HG03521 (cell line): ENCODE results near the gene ZMIZ1.

Source experiments
- ATAC-seq: cut with Tn5 transposase; IDR thresholded peaks from one replicate; pipeline ENCODE4 v1.9.1; 2021; ENCODE audit warnings: mild to moderate bottlenecking, moderate library complexity; ENCODE audit not compliant: unreplicated experiment

ZMIZ1 gene

DNA sequence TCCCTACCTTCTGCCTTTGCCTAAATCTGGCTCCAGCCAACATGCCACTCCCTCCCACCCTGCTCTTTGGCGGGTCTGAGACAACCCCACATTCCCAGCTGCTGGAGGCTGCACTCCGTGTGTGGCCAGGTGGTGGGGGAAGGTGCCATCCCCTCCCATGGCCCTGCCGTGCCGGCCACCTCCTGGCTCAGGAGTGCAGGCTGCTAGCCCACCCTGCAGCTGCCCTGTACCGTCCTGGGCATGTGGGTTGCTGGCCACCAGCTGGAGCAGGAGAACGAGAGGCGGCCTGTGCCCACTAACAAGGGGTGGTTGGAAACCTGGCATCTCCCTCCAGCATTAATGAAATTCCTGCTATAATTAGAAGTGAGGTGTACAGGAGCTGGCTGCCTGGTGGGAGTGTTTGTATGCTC lies 97.6 kb downstream of the ZMIZ1 start:
- no peak for ATAC-seq

DNA sequence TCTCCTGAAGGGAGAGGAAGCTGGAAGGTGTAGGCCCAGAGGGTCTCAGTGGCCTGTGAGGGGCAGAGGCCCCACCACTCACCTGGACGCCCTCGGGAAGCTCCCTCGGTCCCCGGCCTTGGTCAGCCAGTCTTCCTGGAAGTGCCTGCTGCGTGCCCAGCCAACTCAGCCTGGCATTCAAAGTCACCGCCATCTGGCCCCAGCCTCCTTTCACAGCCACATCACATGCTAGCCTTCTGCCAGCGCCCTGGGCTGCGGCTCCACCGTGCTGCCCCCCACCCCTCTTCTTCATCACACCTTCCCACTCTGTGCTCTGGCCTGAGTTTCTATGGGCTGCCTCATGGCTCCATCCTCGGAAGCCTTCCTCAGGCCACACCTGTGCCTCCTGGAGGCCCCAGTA lies 98.0 kb downstream of the ZMIZ1 start:
- no peak for ATAC-seq

DNA sequence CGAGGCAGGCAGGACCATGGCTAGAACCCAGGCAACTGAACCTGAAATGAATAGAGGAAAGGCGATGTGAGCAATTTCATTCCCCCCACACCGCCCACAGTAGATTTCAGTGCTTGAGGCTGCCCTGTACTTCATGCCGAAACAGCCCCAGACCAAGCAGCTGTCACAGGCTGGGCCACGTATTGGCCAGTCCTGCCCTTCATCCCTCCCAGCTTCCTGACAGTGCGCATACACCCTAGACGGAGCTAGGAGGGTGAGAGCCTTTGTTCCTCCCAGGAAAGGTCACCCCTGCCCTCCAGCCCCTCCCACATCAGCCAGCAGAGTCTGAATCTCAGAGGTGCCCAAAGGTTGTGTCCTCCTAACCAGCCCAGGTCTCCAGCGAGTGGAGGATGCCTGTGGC lies 98.8 kb downstream of the ZMIZ1 start:
- ATAC-seq, result no peak

DNA sequence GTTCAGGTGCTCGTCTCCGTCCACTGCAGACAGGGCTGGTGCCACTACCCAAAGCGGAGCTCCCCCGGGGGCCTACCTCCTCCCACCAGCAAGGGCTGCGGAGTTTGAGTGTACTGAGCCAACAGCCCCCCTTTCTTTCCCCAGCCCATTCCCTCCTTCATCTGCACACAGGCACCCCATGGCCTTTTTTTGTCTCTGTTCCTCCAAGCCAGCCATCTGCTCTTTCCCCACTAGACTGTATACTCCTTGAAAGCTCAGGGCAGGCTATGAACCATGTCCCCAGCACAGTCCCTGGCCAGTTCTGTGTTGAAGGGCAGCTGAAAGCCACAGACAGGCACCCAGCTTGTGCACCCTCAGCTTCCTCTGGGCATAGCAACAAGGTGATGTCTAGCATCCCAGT lies 99.4 kb downstream of the ZMIZ1 start:
- ATAC-seq, result no peak

DNA sequence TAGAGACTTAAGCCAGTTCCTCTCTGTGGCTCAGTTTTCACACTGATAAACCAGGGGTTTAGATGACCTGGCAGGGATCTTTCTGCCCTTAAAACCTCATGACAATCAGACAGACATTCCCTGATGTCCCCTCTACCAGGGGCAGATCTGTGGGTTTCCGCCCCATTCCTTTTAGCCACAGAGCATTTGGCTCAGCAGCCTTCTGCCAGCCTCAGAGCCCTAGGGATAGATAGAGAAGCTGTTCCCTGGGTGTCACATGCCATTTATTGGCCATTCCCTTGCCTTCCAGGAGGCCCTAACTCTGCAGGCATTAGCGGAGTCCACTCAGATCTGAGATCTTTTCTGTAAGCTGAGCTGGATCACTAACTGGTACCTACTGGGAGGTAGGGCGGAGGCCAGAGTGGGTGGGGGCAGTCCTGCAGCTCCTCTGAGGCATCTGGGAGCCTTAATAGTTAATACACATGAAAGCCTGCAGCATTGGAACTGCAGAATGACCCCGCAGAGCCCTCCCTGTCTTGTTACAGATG lies 101.5 kb downstream of the ZMIZ1 start:
- ATAC-seq, result no peak

DNA sequence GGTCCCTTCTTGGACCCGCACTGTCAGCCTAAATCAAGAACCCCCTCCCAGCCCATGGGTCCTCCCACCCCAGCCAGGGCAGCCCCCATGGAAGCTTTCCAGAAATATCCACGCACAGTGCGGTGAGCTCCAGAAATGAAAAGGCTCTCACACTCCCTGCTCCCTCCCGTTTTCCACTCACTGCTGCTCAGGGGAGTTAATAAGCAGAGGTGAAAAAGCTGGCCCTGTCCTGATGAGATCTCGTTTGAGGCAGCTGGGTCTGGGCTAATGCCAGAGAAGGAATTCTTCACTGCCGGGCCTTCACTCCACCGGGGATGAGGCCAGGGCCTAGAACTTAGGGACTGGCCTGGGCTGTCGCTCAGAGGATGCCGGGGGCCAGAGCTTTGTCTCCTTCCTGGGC lies 102.2 kb downstream of the ZMIZ1 start:
- ATAC-seq, result no peak

DNA sequence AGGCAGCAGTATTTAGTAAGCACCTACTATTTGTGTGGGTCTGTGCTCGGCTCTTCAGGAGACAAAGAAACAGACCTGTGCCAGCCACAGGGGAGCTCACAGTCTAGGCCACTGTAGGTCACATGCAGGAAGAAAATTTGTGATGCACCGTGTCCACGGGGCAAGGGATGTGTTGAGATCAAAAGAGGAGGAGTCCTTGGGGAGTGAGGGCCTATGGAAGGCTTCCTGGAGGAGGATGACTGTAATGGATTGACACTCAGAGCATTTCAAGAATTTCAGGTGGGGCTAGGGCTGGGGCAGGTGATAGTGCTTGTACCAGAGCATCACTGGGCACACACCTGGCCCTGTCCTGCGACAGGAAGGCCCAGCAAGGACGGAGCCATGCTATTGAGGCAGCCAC lies 102.7 kb downstream of the ZMIZ1 start:
- no peak for ATAC-seq

DNA sequence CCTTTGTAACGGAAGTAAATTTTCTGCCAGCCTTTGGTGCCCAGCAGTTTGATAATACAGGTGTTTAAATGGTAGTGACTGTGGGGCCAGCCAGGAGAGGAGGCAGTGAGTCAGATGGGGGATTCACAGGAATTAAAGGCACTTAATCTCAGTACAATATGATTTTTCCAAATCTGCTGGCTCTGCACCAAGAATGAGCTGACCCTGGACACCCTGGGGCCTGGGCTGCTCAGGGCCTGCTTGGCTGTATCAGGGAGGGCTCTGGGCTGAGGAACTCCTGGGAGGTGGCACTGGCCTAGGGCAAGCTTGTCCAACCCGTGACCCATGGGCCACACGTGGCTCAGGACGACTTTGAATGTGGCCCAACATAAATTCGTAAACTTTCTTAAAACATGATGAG lies 104.1 kb downstream of the ZMIZ1 start:
- no peak for ATAC-seq

DNA sequence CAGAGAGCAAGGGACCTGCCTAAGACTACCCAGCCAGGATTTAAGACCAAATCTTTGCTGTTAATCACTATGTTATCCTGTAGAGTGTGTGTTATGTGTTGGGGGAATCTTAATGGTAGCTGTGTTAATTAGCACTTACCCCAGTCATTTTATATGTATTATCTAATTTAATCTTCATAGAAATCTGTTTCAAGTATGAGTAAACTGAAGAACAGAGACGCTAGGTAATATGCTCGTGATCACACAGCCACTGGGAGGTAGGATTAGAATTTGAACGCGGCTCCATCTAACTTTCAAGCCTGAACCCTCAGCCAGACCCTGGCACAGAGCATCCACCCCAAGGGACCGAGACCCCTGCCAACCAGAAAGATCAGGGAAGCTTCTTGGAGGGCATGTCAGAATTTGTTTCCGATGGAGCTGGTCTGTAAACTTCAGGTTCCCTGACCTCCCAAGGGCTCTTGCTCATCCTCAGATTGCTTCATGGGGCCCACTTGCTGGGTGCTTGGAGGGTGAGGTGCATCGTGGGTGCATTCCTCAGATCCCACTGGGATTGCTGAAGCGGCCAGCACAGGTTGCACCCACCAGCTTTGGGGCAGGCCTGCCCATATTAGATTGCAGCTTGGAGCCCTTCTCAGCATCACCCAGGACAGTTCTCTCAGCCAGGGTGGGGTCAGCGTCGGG lies 105.0 kb downstream of the ZMIZ1 start:
- no peak for ATAC-seq

DNA sequence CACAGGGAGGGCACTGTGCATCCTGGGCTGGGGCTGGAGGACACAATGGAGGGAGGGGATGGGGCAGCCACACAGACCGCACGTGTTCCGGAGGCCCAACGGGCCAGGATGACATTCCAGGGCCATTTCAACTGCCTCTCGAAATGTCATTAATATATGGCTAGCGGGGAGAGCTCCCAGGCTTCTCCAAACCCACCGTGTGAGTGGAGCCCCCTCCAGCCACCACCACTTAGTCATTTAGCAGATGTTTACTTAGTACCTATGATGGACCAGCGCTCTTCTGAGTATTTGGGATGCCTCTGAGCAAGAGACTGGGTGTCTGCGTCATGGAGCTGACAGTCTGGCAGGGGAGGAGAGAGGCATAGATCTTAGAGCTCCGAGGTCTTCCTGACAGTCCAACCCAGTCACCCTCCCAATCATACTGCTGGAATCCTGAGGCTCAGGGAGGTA lies 107.3 kb downstream of the ZMIZ1 start:
- ATAC-seq, result no peak

DNA sequence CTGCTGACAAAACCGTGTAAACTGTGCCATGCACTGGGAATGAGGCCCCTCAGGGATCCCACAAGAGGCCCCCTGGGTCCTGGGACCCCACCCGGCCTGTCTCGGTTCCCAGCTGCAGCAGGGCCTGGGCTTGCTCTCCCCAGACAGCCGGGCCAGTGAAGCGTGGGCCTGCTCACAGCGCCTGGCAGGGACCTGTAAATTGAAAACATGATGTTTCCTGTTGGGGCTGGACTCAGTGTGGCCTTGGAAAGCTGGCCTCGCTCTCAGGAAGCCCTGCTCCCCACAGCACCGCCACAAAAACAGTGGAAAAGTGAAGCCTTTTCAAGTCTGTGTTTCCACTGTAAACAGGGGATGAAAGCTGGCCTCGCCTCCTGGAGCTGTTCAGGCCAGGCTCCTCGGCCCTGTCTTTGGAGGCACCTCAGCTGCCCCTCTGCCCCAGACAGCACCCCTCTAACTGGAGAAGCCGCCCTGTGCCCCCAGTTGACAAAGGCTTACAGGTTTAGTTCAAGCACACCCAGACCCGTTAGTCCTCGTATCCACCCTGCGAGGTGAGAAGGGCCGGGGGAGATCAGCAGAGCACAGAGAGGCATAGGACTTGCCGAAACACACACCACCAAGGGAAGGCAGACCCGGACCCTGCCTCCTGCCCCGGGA lies 108.3 kb downstream of the ZMIZ1 start:
- no peak for ATAC-seq

DNA sequence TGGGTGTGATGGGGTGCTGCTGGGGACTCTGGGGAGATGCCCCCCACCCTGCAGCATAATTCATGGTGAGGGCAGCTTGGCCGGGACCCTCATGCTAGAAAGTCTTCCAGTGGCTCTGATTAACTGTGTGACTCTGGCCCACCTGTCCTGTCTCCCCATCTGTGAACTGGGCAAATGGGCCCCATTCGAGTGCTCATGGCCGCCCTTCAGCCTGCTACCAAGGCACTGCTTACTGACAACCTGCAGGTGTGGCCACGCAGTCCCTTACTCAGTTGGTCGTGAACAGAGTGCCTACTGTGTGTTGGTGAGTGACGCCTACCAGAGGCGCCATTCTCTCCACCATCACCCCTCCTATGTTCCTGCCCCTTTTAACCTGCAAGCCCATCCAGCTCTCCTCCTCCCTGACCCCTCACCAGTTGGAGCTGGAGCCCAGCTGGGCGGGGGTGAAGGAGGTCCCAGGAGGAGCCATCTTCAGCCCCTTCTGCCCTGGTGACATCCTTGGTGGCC lies 109.4 kb downstream of the ZMIZ1 start:
- ATAC-seq, result no peak

DNA sequence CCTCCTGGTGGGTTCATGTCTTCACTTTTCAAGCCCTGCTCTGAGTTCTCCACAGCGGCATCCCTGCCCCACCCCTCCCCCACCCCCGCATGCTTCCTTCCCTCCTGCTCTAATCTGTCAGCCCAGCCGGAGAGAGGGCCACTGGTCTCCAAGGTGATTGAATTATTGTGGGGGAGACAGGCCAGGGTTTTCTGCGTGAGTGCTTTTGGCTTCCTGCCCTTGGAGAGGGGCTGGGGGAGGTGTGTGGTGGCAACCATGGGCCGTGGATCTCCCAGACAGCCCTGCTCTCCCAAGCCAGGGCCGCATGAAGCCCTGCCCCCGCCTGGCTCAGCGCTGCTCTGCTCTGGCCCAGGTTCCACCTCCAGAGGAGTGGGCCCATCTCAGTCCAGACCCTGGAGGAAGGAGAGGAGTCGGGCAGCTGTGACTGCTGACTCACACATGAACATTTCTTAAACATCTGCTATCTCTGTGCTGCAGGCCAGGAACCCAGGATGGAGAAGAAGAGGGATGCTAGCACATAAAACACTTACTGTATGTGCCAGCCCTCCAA lies 109.9 kb downstream of the ZMIZ1 start:
- ATAC-seq, result no peak

DNA sequence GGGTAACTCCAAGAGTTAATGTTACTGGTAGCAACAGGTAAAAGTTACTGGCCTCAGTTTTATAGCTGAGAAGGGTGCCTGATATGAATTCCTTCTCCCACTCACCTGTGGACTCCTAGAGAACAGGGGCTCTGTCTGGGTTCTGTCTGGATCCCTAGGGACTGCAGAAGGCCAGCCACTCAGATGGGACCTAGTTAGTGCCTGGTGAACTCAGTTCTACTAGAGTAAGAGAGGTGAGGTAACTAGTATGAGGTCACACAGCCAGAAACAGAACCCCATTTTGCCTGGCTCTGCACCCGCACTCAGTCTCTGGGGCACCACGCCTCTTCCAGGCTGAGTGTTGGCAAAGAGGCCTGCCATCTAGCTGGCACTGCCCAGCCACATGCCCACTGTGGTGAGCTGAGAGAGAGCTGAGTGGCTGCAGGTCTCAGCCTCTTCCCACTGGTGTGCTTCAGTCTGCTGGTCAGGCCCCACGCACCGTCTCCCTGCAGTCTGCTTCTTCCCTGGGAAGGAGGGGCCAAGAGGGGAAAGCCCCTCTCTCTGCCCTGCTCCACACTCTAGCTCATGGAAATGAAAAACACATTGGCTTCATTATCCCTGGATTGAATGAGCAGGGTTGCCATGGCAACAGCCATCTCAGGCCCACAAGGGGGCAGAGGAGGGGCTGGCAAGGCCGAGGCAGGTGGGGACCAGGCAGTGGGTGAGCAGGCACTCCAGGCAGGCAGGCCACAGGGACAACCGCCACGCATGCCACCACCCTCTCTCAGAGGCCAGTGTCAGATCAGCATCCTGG lies 110.6 kb downstream of the ZMIZ1 start:
- ATAC-seq, result no peak

DNA sequence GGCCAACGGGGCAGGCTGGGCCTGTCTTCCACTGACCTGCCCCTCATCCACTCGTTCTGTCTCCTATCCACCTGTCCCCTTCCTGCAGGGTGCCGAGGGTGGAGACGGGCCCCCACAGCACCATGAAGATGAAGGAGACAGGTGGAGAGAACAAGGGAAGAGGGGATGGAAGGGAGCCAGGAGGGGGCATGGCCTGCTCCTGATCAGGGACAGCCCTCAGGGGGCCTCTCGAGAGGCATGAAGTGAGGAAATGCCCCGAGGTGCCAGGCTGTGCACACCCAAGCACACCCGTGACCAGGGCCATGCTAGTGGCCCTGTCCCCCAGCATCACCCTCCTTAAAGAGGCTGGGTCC lies 111.2 kb downstream of the ZMIZ1 start:
- ATAC-seq, result no peak

DNA sequence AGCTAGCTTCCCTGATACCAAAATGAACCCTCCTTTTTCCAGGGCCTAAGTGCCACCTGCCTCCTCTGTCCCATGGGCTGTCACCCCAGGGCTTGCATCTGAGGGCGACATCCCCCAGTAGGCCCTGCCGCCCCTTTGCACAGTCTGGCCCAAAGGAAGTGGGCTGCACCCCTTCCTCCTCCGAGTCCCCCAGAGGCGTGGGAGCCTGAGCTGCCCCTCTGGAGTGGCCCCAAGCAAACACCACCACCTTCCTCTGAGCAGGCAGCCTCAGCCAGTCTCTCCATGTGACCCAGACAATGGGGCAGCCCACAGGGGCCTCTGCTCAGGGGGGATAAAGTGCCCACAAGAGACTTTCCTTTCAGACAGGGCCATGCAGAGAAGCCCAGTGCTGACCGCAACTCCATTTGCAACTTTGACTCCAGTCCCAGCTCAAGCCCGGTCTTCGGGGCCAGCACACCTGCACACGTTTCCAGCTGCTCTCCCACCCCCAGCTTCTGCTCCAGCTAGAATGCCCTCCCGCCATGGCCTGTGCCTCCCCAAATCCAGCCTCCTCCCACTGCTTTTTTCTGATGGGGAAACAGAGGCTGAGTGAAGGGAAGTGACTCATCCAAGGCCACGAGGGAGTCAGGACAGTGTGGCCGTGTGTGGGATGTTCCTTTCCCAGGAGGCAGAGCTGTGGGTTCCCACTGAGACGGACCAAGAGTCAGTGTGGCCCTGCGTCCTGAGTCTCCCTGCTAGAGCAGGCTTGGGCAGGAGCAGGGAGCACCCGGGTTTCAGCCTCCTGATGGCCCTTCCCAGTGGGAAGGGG lies 111.9 kb downstream of the ZMIZ1 start:
- ATAC-seq, result no peak

DNA sequence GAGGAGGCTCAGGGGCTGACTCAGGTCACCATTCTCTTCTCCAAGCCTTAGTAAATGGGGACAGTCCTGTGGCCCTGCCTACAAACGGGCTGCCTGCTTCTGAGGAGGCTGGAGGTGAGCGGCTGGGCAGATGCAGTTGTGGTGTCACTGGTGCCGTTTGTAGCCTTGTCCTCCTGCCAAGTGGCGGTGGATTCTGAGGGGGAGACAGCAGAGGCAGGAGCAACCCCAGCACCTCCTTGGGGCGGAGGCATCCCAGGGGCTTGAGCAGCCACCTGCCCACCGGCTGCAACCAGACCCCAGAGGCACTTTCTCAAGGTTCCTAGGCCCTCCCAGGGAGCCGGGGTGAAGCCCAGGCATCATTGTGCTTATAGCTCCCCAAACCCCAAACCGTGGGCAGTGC lies 112.5 kb downstream of the ZMIZ1 start:
- no peak for ATAC-seq

DNA sequence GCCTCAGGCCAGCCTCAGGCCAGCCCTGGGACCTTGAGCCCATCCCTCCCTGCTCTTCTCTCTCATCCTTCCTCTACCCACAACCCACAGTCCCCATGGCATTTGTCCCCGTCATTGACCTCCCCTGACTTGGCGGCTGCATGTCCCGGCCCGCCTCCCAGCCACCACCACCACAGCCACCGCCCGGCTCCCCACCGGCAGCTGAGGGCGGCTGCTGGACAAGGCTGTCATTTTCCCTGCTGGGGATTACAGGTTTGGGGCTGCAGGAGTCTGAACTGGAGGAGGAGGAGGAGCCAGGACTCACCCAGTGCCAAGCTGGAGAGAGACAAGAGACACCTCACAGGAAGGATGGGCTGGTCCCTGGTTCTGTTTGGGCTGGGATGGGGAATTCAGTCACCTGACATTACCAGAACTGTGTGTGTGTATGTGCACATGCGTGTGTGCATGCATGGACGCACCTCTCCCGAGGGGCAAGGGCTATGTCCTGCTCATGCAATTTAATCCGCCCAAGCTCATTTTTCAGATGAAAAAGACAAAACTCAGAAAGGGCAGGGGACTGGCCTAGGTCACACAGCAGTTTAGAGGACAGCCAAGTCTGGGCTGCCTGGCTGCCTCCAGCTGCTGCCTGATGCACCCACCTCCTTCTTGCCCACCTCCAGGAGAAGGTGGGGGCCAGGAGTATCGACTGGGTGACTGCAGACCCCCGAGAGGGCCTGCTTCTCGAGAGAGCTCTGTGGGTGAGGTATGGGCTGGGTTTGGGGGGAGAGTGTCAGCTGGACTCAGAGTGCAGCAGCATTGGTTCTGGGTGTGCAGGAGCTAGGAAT lies 113.1 kb downstream of the ZMIZ1 start:
- no peak for ATAC-seq

DNA sequence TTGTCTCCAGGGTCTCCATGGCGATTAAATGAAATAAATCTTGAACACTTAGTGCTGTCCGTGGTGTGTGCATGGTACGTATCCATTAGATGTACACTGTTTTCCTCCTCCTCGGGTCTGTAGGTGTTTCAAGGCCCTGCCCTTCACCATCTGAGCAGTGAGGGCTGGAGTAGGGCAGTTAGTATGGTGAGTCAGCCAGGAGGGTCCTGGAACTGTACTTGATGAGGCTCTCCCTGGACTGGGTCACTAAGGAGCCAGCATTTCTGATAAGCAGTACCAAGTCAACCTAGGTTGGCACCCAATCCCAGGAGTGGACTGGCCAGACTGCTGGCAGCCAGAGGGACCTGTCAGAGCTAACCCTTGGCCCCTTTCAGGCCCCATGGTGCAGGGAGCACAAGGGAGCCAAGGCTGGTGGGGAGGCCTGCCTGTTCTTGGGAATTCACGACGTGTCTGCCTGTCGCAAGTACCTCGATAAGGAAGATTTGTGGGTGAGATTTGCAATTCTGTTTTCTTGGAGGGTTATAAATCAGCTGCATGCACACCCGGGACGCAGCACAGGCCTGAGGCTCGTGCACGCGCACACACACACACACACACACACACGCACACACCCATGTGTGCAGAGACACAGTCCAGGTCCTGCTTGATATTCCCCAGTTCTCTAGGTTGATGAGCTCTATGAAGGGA lies 114.2 kb downstream of the ZMIZ1 start:
- no peak for ATAC-seq
